Uterus (tissue), 2 donors: ENCODE data around the gene MTHFD2L.

Source experiments
- CTCF ChIP-seq, 4 experiments: fragments of 200-600 bp in 2 of 4; fragments of 450-650 bp in 2 of 4; sonication (generic) in 2 of 4; IDR thresholded peaks; one replicate each; pipeline ENCODE4 v1.5.1; 2016 to 2019; ENCODE audit warnings: antibody characterized with exemption in 4 of 4, mild to moderate bottlenecking in 2 of 4, moderate library complexity in 1 of 4
- POLR2A ChIP-seq, 2 donors: fragments of 450-650 bp; IDR thresholded peaks; one replicate each; pipeline ENCODE4 v1.6.1; 2016; ENCODE audit warnings: antibody characterized with exemption in 2 of 2, mild to moderate bottlenecking in 1 of 2, moderate library complexity in 1 of 2

GRCh38 chr4:74324262-74324661, 166.3 kb downstream of the MTHFD2L start:
- TF ChIP-seq POLR2A (IDR thresholded peaks at IDR 0.05) (no peak), CTCF (IDR thresholded peaks at IDR 0.05) (no peak)
